H9 (cell line): ENCODE data around the gene IL20. TPM values are rescaled to one million over a fixed set of nuclear protein-coding genes. Genes with fewer than 3 reads are reported as not detected.

Source experiments
- DNase-seq: peaks from one replicate; pipeline ENCODE4 v3.0.0-alpha.2; 2017
- H2AFZ ChIP-seq: one replicate; pipeline ENCODE4 v1.6.1; 2013; ENCODE audit warnings: mild to moderate bottlenecking, low read length, control low read depth, moderate library complexity
- H2AK5ac ChIP-seq: 2 replicates; pipeline ENCODE4 v1.6.1; 2013; ENCODE audit warnings: low read length, control low read depth, mixed read lengths; ENCODE audit not compliant: insufficient read length
- H2BK120ac ChIP-seq: one replicate; pipeline ENCODE4 v1.6.1; 2013; ENCODE audit warnings: low read depth, mild to moderate bottlenecking, low read length, control low read depth, inconsistent platforms; ENCODE audit not compliant: poor library complexity, severe bottlenecking
- H2BK12ac ChIP-seq: 2 replicates; pipeline ENCODE4 v1.6.1; 2013; ENCODE audit warnings: low read length, control low read depth, mixed read lengths, low read depth; ENCODE audit not compliant: insufficient read length
- H2BK15ac ChIP-seq: 2 replicates; pipeline ENCODE4 v1.6.1; 2013; ENCODE audit warnings: low read depth, low read length, control low read depth
- H2BK20ac ChIP-seq: one replicate; pipeline ENCODE4 v1.6.1; 2013; ENCODE audit warnings: low read depth, mild to moderate bottlenecking, low read length, control low read depth, inconsistent platforms; ENCODE audit not compliant: poor library complexity, severe bottlenecking
- H2BK5ac ChIP-seq: 2 replicates; pipeline ENCODE4 v1.6.1; 2013; ENCODE audit warnings: low read length, control low read depth, mixed read lengths; ENCODE audit not compliant: insufficient read length
- H3K14ac ChIP-seq: 2 replicates; pipeline ENCODE4 v1.6.1; 2013; ENCODE audit warnings: low read length, control low read depth; ENCODE audit not compliant: insufficient read depth
- H3K18ac ChIP-seq: 2 replicates; pipeline ENCODE4 v1.6.1; 2013; ENCODE audit warnings: low read depth, mild to moderate bottlenecking, mixed read lengths, low read length, control low read depth; ENCODE audit not compliant: insufficient read length
- H3K23ac ChIP-seq: 2 replicates; pipeline ENCODE4 v1.6.1; 2013; ENCODE audit warnings: low read length, control low read depth, mixed read lengths, low read depth; ENCODE audit not compliant: insufficient read length
- H3K23me2 ChIP-seq: 2 replicates; pipeline ENCODE4 v1.6.1; 2013; ENCODE audit warnings: low read depth, mild to moderate bottlenecking, mixed read lengths, low read length, control low read depth; ENCODE audit not compliant: insufficient read length, poor library complexity, severe bottlenecking
- H3K27ac ChIP-seq: 2 replicates; pipeline ENCODE4 v1.5.1; 2013; ENCODE audit warnings: low read length, control low read depth, mixed read lengths, low read depth; ENCODE audit not compliant: insufficient read length
- H3K27me3 ChIP-seq: 2 replicates; pipeline ENCODE4 v1.6.1; 2013; ENCODE audit warnings: low read length, control low read depth, inconsistent platforms; ENCODE audit not compliant: insufficient read depth
- H3K4ac ChIP-seq: 2 replicates; pipeline ENCODE4 v1.6.1; 2013; ENCODE audit warnings: low read depth, mild to moderate bottlenecking, control low read depth, inconsistent platforms, low read length, moderate library complexity
- H3K4me1 ChIP-seq: 2 replicates; pipeline ENCODE4 v1.6.1; 2013; ENCODE audit warnings: low read length, control low read depth, inconsistent platforms; ENCODE audit not compliant: insufficient read depth
- H3K4me2 ChIP-seq: 2 replicates; pipeline ENCODE4 v1.6.1; 2013; ENCODE audit warnings: low read length, control low read depth, mixed read lengths; ENCODE audit not compliant: insufficient read length, insufficient read depth
- H3K56ac ChIP-seq: 2 replicates; pipeline ENCODE4 v1.6.1; 2013; ENCODE audit warnings: low read depth, mild to moderate bottlenecking, mixed read lengths, low read length, control low read depth; ENCODE audit not compliant: insufficient read length
- H3K79me1 ChIP-seq: 2 replicates; pipeline ENCODE4 v1.6.1; 2013; ENCODE audit warnings: low read depth, mild to moderate bottlenecking, moderate library complexity, low read length, control low read depth, inconsistent platforms; ENCODE audit not compliant: insufficient read depth, poor library complexity, severe bottlenecking
- H3K79me2 ChIP-seq: 2 replicates; pipeline ENCODE4 v1.6.1; 2013; ENCODE audit warnings: low read length, control low read depth, inconsistent platforms; ENCODE audit not compliant: insufficient read depth
- H3K9ac ChIP-seq: 2 replicates; pipeline ENCODE4 v1.6.1; 2013; ENCODE audit warnings: low read length, control low read depth, mixed read lengths; ENCODE audit not compliant: insufficient read length; ENCODE audit errors: extremely low read depth
- H3K9me3 ChIP-seq: one replicate; pipeline ENCODE4 v1.6.1; 2013; ENCODE audit warnings: low read depth, low read length, inconsistent platforms; ENCODE audit not compliant: control insufficient read depth
- H3T11ph ChIP-seq: one replicate; pipeline ENCODE4 v1.6.1; 2013; ENCODE audit warnings: mild to moderate bottlenecking, low read length, control low read depth, inconsistent platforms
- H4K20me1 ChIP-seq: one replicate; pipeline ENCODE4 v1.6.1; 2013; ENCODE audit not compliant: control insufficient read depth, insufficient read length, insufficient read depth
- H4K5ac ChIP-seq: 2 replicates; pipeline ENCODE4 v1.6.1; 2013; ENCODE audit warnings: low read depth, mild to moderate bottlenecking, mixed read lengths, low read length, control low read depth; ENCODE audit not compliant: insufficient read length
- H4K8ac ChIP-seq: replicated peaks from 2 replicates; pipeline ENCODE4 v1.6.1; 2013; ENCODE audit warnings: low read length, control low read depth, mixed read lengths, low read depth; ENCODE audit not compliant: insufficient read length
- H4K91ac ChIP-seq: 2 replicates; pipeline ENCODE4 v1.6.1; 2013; ENCODE audit warnings: low read depth, mild to moderate bottlenecking, moderate library complexity, mixed read lengths, low read length, control low read depth; ENCODE audit not compliant: insufficient read length
- H3K27ac Mint-ChIP-seq, 3 experiments: 2 replicates in 2 of 3; 3 replicates in 1 of 3; pipeline ENCODE4 v1.8.0; 2020 to 2021; ENCODE audit warnings: mixed read lengths in 3 of 3, mild to moderate bottlenecking in 1 of 3, moderate library complexity in 1 of 3
- H3K27me3 Mint-ChIP-seq: 2 replicates; pipeline ENCODE4 v1.8.0; 2021; ENCODE audit warnings: low read depth, mild to moderate bottlenecking, moderate library complexity, mixed read lengths
- H3K36me3 Mint-ChIP-seq, 3 experiments: 2 replicates in 2 of 3; 3 replicates in 1 of 3; pipeline ENCODE4 v1.8.0; 2020 to 2021; ENCODE audit warnings: low read depth in 3 of 3, mixed read lengths in 3 of 3; ENCODE audit not compliant: insufficient read depth in 1 of 3
- H3K4me1 Mint-ChIP-seq, 2 experiments: 2 replicates each; pipeline ENCODE4 v1.8.0; 2020; ENCODE audit warnings: mixed read lengths in 2 of 2
- H3K4me3 Mint-ChIP-seq, 2 experiments: 2 replicates in 1 of 2; 3 replicates in 1 of 2; pipeline ENCODE4 v1.8.0; 2020 to 2021; ENCODE audit warnings: mild to moderate bottlenecking in 2 of 2, mixed read lengths in 2 of 2, moderate library complexity in 1 of 2
- H3K9me3 Mint-ChIP-seq, 2 experiments: 2 replicates in 1 of 2; 3 replicates in 1 of 2; pipeline ENCODE4 v1.8.0; 2020; ENCODE audit warnings: mild to moderate bottlenecking in 2 of 2, mixed read lengths in 2 of 2, moderate library complexity in 1 of 2
- CTCF ChIP-seq: fragments of 200-600 bp; sonication (generic); conservative IDR thresholded peaks from 3 replicates; pipeline ENCODE4 v1.8.0; 2021; ENCODE audit warnings: antibody characterized with exemption, mild to moderate bottlenecking
- WGBS: extraction: QIAGEN DNeasy Blood & Tissue Kit; methylation state at CpG from one replicate; pipeline ENCODE4 v1.1.7; 2013; ENCODE audit warnings: missing lambda C conversion rate, low lambda C conversion rate, mixed read lengths; ENCODE audit not compliant: insufficient read length; ENCODE audit errors: extremely low coverage; 5-methylcytosine and 5-hydroxymethylcytosine counted together
- total RNA-seq: library from RNA; stranded (reverse); gene quantifications from 2 replicates; pipeline ENCODE4 v1.2.1, GENCODE V29; 2021

The IL20 gene
- total RNA-seq, 1 experiment from 2014 or later = not detected

- no peaks in the 10 kb centered on the region for H3K79me1 ChIP-seq
- no peaks in the 10 kb centered on the region for H3K36me3 Mint-ChIP-seq
- H3K56ac ChIP-seq = no peak overlapping the region
- DNase-seq = no peak
- no peak overlapping the region for H4K91ac ChIP-seq
- H3K4ac ChIP-seq = no peak overlapping the region
- H3K9me3 Mint-ChIP-seq = no peaks in the 10 kb centered on the region
- no peaks in the 10 kb centered on the region for H3K4me1 Mint-ChIP-seq
- H2BK20ac ChIP-seq = no peak overlapping the region
- H3K9ac ChIP-seq = no peak overlapping the region
- no CpG with 5 or more reads among the region's 2 CpGs for WGBS
- peaks cover 4% of the 10 kb centered on the region for H3K27me3 Mint-ChIP-seq
- no peaks in the 10 kb centered on the region for H3K27me3 ChIP-seq
- no peak overlapping the region for H2BK5ac ChIP-seq
- no peaks in the 10 kb centered on the region for H3K23me2 ChIP-seq
- no peak overlapping the region for H2BK120ac ChIP-seq
- H3K4me2 ChIP-seq = no peak overlapping the region
- no peak overlapping the region for H3K18ac ChIP-seq
- no peak overlapping the region for H2BK12ac ChIP-seq
- no peak overlapping the region for H3T11ph ChIP-seq
- H3K9me3 ChIP-seq = no peaks in the 10 kb centered on the region
- H3K4me1 ChIP-seq = no peaks in the 10 kb centered on the region
- no peak overlapping the region for H2AK5ac ChIP-seq
- H4K20me1 ChIP-seq = no peaks in the 10 kb centered on the region
- H4K5ac ChIP-seq = no peak overlapping the region
- no peak overlapping the region for H2AFZ ChIP-seq
- H3K14ac ChIP-seq = no peak overlapping the region
- no peak overlapping the region for H3K23ac ChIP-seq
- no peak overlapping the region for H2BK15ac ChIP-seq
- no peak overlapping the region for H4K8ac ChIP-seq
- no peak overlapping the region for H3K4me3 Mint-ChIP-seq
- H3K27ac ChIP-seq = no peak overlapping the region
- no peaks in the 10 kb centered on the region for H3K79me2 ChIP-seq
- no peak overlapping the region for H3K27ac Mint-ChIP-seq
- TF ChIP-seq CTCF = no peak
Observed at GRCh38 chr1:206836111-206836510, 29.3 kb upstream of the IL20 start.
